GM19193 (cell line): Measurements from ENCODE around the gene CYB561A3.

Experiments used
- POLR2A ChIP-seq: IDR thresholded peaks from 4 replicates; pipeline ENCODE4 v1.6.1; 2011; ENCODE audit not compliant: insufficient read depth, insufficient read length; ENCODE audit errors: extremely low read depth

CYB561A3 gene

DNA sequence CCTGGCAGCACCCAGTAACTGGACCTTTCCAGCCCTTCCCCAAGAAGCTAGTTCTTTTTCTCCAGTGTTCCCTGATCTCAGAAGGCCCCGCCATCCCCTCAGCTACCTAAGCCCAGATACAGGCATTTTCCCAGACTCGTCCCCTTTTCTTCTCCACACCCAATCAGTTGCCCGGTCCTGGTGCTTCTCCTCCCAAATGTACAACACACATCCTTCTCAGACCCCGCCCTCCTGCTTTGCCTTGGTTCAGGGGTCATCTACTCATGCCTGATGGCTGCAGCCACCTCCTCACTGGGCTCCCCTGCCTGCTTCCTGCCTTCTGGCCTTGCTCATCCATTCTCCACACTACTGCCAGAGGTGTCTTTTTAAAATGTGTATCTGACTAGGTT is 22.2 kb downstream of the CYB561A3 start:
- no peak for TF ChIP-seq POLR2A

DNA sequence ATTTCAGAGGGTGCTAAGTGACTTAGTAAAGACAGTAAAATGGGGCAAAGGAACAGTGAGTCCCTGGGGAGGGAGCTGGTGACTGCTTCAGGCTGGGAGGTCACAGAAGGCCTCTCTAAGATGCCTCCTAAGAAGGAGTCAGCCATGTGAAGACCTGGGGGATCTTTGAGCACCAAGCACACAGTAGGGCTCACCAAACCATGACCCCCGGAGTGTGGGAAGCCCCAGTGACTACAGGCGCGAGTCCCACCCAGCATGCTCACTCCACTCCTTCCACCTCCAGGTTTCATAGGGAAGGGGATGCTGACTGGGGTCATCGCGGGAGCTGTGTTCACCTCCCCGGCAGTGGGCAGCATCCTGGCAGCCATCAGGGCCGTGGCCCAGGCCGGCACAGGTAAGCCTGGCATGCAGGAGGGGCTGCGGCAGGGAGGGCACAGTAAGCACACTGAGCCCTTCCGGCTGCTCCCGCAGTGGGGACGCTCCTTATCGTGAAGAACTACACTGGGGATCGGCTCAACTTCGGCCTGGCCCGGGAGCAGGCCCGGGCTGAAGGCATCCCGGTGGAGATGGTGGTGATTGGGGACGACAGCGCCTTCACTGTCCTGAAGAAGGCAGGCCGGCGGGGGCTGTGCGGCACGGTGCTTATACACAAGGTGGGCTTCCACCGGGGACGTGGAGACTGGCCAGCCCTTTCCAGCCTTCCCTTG is 22.7 kb downstream of the CYB561A3 start:
- no peak for TF ChIP-seq POLR2A

DNA sequence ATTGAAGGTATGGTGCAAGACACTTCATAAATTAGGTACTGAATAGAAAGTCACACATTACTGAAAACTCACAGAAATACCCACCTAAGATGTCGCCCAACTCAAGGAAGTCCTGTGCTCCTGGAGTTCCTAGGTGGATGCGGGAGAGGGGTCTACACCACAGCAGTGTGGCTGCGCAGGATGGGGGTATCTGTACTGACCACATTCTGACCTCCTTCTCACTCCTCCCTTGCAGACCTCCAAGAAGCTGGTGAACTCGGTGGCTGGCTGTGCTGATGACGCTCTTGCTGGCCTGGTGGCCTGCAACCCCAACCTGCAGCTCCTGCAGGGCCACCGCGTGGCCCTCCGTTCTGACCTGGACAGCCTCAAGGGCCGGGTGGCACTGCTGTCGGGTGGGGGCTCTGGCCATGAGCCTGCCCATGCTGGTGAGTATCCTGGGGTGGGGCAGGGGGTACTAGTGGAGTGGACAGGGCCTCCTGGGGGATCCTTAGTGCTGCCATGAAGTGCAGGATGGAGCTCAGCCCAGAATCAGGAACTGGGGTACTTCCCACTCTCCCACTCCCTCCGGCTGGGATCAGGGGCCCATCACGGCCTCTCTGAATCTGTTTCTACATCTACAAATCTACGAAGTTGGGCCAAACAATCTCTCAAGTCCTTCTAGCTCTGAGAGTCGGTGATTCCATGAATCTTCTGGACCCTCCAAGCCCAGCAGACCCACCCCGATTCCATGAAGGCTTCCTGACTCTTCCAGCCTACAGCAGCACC is 23.8 kb downstream of the CYB561A3 start:
- TF ChIP-seq POLR2A = no peak

DNA sequence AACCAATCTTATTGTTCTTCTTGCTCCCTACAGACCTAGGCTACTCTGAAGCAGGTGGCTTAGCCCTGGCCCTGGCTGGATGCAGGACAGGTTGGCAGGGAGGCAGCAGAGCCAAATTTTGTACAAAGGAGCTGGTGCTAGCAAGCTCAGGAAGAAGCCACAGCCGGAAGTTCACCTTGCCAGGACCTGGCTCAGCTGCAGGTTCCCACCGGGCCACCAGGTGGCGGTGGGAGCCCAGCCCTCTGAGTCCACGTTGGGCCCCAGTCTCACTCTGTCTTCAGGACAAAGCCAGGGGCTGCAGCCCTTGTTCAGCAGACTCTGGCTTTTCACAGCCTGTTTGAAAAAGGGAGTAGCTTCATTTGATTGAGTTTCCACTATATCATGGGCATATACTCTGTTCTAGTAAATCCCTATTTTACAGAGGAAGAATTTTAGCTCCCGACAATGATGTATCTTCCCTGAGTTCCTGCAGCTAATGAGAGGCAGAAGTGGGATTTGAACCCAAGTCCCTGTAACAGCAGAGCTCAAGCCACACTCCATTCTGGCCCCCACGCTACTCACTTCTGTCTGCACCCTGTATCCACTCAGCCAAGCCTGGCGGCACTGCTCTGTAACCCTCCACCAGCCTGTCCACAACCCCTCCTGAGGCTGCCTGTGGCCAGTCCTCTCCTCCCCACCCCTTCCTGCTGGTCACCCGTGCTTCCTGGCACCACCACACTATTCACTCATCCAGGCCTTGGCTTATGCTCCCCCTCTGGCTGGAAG is 25.3 kb downstream of the CYB561A3 start:
- TF ChIP-seq POLR2A = no peak

DNA sequence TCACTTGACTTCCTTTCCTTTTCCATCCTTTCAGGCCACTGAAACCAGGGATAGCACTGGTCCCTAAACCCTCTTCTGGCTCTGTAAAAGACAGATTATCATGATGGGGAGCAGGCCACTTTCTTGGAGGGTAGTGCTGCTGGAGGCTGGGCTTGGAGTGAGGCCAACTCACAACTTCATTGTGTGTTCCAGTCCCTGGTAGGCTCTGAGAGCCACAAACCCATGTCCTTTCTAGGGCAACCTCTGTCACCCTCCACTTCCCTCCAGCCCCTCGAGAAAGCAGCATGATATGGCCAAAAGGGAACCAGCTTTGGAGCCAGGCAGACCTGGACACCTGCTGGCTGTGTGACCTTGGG is 26.3 kb downstream of the CYB561A3 start:
- TF ChIP-seq POLR2A = no peak

DNA sequence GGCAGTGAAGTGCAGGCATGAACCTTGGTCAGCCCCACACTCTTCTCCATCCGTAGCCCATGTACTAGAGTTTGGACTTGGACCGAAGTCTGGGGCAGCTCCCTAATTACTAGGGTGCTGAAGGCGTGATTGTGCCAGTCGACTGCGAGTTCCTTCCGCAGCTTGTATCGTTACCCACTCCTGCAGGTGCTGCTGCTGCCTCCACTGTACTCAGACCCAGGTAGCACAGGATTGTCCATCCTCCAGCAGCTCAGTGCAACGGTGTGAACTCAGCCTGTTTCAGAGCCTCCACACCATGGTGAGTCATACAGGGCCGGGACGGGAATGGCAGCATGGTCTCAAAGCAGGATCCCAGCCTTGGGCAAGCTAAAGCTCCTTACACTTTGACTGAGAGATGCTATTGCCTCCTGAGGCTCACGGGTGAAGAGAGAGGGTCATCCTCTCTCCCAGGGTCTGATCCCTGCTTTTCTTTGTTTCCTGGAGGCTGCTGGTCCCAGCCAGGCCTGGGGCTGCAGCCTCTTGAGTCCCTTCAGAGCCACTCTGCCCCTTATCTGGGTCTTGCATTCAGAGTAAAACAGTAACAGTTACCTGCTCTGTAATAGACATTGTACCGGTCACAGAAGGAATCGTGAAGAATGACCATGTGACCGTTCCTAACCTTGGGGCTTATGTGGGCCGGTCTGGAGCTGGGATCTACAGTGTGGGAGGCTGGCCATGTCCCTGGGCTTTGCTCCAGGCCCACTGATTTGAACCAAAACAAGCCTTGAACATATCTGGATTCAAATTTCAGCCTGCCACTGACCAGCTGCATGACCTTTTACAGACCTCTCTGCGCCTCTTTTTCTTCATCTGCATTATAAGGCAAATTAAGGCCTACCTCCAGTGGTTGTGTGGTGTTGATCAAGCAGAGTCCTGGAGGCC is 27.0 kb downstream of the CYB561A3 start:
- no peak for TF ChIP-seq POLR2A

DNA sequence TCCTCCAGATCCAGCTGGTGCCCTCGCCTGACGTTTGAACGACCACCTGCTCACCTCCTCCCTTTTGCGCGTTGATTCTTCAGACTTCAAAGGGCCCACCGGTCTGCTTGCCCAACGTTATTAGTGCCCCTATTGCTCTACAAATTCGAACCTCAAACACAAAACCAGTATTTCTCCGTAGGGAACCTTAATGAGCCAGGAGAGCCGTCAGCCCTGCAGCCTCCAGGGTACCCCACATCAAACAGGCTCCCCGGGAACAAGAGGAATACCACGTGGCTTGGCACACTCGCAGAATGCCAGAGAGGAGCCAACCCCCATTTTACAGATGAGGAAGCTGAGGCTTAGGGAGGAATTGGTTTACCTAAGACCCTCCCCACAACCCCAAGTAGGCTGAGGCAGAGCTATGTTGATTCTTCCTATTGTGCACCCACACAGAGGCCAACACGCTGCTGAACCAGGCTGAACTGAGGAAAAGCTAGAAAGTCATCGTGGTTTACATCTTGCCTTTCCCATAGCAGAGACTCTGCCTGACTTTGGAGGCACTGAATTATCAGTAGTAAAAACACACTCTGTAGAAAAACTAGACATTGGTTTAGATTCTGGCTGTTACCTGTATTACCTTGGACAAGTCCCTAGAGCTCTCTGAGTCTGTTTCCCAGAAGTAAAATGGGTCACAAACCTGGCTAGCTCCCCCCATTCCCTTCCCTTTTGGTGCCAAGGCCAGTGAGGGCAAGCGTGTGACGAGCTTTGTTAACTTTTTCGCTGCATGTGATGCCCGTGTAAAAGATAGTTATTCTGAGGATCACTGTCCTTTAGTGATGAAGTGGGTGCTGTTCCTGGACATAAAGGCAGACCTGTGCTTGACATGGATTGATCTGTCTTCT is 27.9 kb downstream of the CYB561A3 start:
- no peak for TF ChIP-seq POLR2A

DNA sequence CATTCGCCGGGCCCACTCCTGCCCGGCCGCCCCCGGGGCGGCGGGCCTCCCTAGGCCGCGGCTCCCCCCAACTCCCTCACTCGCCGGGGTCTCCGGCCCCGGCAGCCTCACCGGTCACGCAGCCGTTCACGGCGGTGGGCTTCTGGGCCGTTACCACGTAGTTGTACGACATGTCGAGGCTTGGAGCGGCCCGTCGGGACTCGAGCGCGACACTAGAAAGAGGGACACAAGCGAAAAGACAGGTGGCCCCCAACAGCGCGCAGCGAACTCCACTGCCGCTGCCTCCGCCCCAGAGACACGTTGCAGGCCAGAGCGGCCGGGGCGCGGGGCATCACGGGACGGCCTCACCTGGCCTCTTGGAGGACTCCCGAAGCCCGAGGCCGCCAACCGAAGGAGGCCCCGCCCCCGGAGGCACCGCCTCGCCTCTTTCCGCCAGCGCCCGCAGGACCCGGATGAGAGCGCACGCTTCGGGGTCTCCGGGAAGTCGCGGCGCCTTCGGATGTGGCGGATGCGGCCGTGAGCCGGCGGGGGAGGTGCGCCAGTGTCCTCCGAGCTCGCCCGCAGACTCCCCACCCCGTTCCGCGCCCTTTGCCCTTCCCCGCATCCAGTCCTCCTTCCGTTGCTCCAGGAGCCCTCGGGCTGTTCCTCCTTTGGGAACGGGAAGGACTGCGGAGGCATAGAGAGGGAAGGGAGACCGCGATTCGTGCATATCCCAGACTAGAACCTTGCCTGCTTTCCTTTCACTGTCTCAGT is 28.7 kb downstream of the CYB561A3 start, which contains the start of the genes DDB1 and TKFC:
DDB1 (minus strand) TSS at position 309 of the 753 bp plus-strand sequence; CDS start at position 172, 137 bp downstream.
TKFC (plus strand) TSS at position 432 of the 753 bp plus-strand sequence. CDS start 1,501 bp downstream, outside the sequence.
- peak; percentile 95 for TF ChIP-seq POLR2A

DNA sequence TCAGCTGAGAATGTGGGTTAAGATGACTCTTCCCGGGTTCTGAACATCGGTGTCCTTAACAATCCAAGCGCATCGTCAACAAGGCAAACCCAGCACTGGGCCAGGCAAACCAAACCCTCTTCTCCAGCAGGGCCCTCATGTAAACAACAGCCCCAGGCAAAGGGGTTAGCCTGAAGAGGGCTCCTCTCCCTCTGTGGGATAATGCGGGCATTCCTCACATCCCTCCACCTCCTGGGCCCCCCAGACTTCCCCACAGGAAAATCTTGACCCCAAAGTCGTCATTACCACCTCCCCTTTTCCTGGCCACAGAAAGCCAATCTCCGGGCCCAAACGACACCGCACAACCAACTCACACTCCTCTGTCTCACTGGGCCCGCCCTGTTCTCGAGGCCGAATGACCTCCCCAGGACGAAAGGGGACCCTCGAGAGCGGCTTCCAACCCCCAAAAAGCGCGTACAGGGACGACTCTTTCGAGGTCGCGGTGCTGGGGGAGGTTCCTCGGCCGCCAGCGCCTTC is 29.3 kb downstream of the CYB561A3 start:
- no peak for TF ChIP-seq POLR2A

DNA sequence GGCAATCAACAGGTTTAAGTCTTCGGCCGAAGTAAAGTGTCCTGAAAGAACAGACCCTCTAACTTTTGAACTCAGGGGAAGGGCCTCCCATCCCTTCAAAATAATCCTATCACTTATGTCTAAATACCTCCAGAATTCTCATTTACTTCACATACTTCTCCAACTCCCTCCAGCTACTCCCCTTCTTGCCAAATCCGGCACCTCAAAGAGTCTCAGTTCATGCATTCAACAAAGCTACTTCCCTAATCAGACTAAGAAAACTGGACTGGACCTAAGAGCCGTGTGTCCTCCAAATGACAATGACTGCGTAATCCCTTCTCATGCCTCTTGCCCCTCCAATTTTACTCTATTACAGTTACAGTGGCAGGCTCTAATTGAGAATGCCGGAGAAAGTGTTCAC is 30.0 kb downstream of the CYB561A3 start:
- TF ChIP-seq POLR2A = no peak

DNA sequence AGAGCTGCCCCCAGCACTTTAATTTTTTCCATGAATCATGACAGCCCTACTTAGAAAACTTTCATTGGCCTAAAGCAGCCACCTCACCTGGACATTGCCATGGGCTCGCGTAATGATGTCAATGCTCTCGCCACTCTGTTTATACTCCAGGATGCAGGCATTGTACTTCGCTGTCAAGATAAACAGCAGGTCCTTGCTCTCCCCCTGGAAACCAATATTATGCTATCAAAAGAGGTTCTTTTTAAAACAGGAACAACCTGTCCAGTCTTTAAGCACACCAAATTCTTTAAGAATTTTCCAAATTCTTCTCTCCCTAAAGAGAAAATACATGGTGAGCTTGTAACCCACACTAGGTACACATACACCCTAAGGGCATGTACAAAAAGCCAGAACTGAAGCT is 31.8 kb downstream of the CYB561A3 start:
- TF ChIP-seq POLR2A = no peak

DNA sequence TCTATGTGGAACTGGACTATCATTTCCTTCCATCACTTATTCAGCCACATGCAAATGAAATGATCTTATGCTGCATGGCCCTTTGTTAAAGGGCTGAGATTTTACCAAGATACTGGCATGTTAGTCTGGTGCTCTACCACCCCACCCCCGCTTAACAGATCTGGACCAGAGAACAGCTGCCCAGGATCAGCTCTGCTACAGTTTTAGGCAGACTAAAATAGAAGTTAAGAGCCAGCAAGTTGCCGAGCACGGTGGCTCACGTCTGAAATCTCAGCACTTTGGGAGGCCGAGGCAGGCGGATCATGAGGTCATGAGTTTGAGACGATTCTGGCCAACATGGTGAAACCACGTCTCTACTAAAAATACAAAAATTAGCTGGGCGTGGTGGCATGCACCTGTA is 33.3 kb downstream of the CYB561A3 start:
- no peak for TF ChIP-seq POLR2A
